GM12878 (cell line): Measurements from ENCODE around the gene ATP6V1G2. TPM values are rescaled to one million over a fixed set of nuclear protein-coding genes. Genes with fewer than 3 reads are reported as not detected.

ENCODE experiments used
- CBX5 ChIP-seq: sonication (generic); IDR thresholded peaks from 2 replicates; pipeline ENCODE4 v1.6.1; 2016; ENCODE audit warnings: low read depth, moderate library complexity, mild to moderate bottlenecking, inconsistent platforms
- CTCF ChIP-seq, 3 experiments: IDR thresholded peaks in 2 of 3; conservative IDR thresholded peaks in 1 of 3; 2 replicates each; pipeline ENCODE4 v1.5.1; 2011; ENCODE audit warnings: low read depth in 3 of 3, low read length in 3 of 3, mild to moderate bottlenecking in 3 of 3, control low read depth in 2 of 3, moderate library complexity in 2 of 3, inconsistent platforms in 1 of 3, mixed read lengths in 1 of 3; ENCODE audit not compliant: control insufficient read depth in 2 of 3, insufficient read depth in 1 of 3; ENCODE audit errors: extremely low read depth in 1 of 3
- CUX1 ChIP-seq: IDR thresholded peaks from 2 replicates; pipeline ENCODE4 v1.6.1; 2012; ENCODE audit warnings: improper control_type of control experiment, low read depth, low read length; ENCODE audit not compliant: insufficient replicate concordance
- DPF2 ChIP-seq: fragments of 450-650 bp; IDR thresholded peaks from 2 replicates; pipeline ENCODE4 v1.6.1; 2017; ENCODE audit warnings: mild to moderate bottlenecking
- ELK1 ChIP-seq: IDR thresholded peaks from 2 replicates; pipeline ENCODE4 v1.6.1; 2012; ENCODE audit warnings: low read depth, low read length, improper control_type of control experiment
- HDAC2 ChIP-seq: fragments of 200-600 bp; sonication (generic); IDR thresholded peaks from 2 replicates; pipeline ENCODE4 v1.6.1; 2017
- KDM1A ChIP-seq: fragments of 200-600 bp; sonication (generic); IDR thresholded peaks from 2 replicates; pipeline ENCODE4 v1.6.1; 2016; ENCODE audit warnings: borderline replicate concordance
- NR2C1 ChIP-seq: fragments of 450-650 bp; IDR thresholded peaks from 2 replicates; pipeline ENCODE4 v1.6.1; 2017; ENCODE audit warnings: antibody characterized with exemption, mild to moderate bottlenecking, moderate library complexity
- POLR2AphosphoS5 ChIP-seq: IDR thresholded peaks from 2 replicates; pipeline ENCODE4 v1.6.1; 2011; ENCODE audit warnings: mild to moderate bottlenecking, low read length, inconsistent platforms
- RAD51 ChIP-seq: fragments of 450-650 bp; IDR thresholded peaks from 2 replicates; pipeline ENCODE4 v1.6.1; 2016; ENCODE audit warnings: moderate library complexity, mild to moderate bottlenecking, inconsistent platforms
- SIX5 ChIP-seq: IDR thresholded peaks from 2 replicates; pipeline ENCODE4 v1.6.1; 2011; ENCODE audit warnings: mild to moderate bottlenecking, low read depth, low read length, moderate library complexity; ENCODE audit not compliant: severe bottlenecking
- SMAD5 ChIP-seq: IDR thresholded peaks from 2 replicates; pipeline ENCODE4 v1.6.1; 2016; ENCODE audit warnings: antibody characterized with exemption, low read depth
- SMARCA5 ChIP-seq: fragments of 450-650 bp; IDR thresholded peaks from 2 replicates; pipeline ENCODE4 v1.6.1; 2017; ENCODE audit warnings: mild to moderate bottlenecking
- SREBF2 ChIP-seq: IDR thresholded peaks from 2 replicates; pipeline ENCODE4 v1.6.1; 2012; ENCODE audit warnings: mild to moderate bottlenecking, low read length
- SRF ChIP-seq, 2 experiments: IDR thresholded peaks; 2 replicates each; pipeline ENCODE4 v1.6.1; 2011; ENCODE audit warnings: low read depth in 2 of 2, low read length in 2 of 2, mild to moderate bottlenecking in 1 of 2, moderate library complexity in 1 of 2
- TCF3 ChIP-seq: IDR thresholded peaks from 2 replicates; pipeline ENCODE4 v1.6.1; 2012; ENCODE audit warnings: low read depth, mild to moderate bottlenecking, low read length, borderline replicate concordance; ENCODE audit not compliant: insufficient read depth
- YY1 ChIP-seq: IDR thresholded peaks from 2 replicates; pipeline ENCODE4 v1.6.1; 2011; ENCODE audit warnings: low read depth, mild to moderate bottlenecking, low read length
- ZBTB11 ChIP-seq: fragments of 450-650 bp; formaldehyde crosslinking; IDR thresholded peaks from 2 replicates; pipeline ENCODE4 v1.5.0; 2022; ENCODE audit warnings: mild to moderate bottlenecking, missing genetic modification characterization
- ZNF24 ChIP-seq: fragments of 450-650 bp; IDR thresholded peaks from 2 replicates; pipeline ENCODE4 v1.6.1; 2017; ENCODE audit warnings: antibody characterized with exemption, mild to moderate bottlenecking
- polyA plus RNA-seq, 11 experiments: library from polyadenylated mRNA; depleted of rRNA in 4 of 11; unstranded in 6 of 11; stranded (reverse) in 5 of 11; fragments of >200 nt; fragmentation: Nextera tagmentation in 4 of 11; fragmentation: Illumina TruSeq in 1 of 11; extraction: Ambion mirVana in 4 of 11; extraction: Trizol in 1 of 11; gene quantifications; 1 replicate in 1 of 11; 2 replicates in 10 of 11; pipeline versions ENCODE4 v1.2.1 to v1.2.3, GENCODE V29; 2011 to 2016; ENCODE audit warnings: inconsistent platforms in 2 of 11, missing spikeins in 2 of 11, low read depth in 1 of 11
- total RNA-seq, 4 experiments: library from RNA; depleted of rRNA in 3 of 4; stranded (reverse); fragments of >200 nt in 3 of 4; fragmentation: Illumina TruSeq in 1 of 4; extraction: Trizol in 1 of 4; gene quantifications; 2 replicates each; pipeline versions ENCODE4 v1.2.1 to v1.2.3, GENCODE V29; 2013 to 2021

Gene ATP6V1G2
- total and polyA plus RNA-seq, 10 of the 15 experiments (the other 5 are each of a cell fraction or from before 2014, with no cell fraction given), result 0.45 to 8.9 (median 2.8) TPM

- TF ChIP-seq CUX1 (no peak), RAD51 (no peak), SMAD5 (no peak), SRF (IDR thresholded peaks at IDR 0.05; ENCODE audit: low read depth in 2 of 2, low read length in 2 of 2) (peak in 1 of 2 experiments; percentile 48; a peak in 1 of 4 replicates), ZBTB11 (CRISPR knock-in tag) (no peak), HDAC2 (no peak), SMARCA5 (no peak; the same call in none of the 2 replicates), TCF3 (peak; percentile 75), POLR2AphosphoS5 (peak; percentile 52), ZNF24 (no peak), KDM1A (no peak), CBX5 (no peak), SIX5 (no peak), YY1 (peak; percentile 46; the same call in 1 of the 2 replicates), SREBF2 (no peak), NR2C1 (peak; percentile 29; the same call in 1 of the 2 replicates), DPF2 (peak; percentile 78), CTCF (IDR thresholded peaks at IDR 0.05 in 2 of 3, conservative IDR thresholded peaks at IDR 0.05 in 1 of 3; ENCODE audit: control insufficient read depth in 2 of 3, extremely low read depth in 1 of 3, insufficient read depth in 1 of 3, low read depth in 3 of 3, low read length in 3 of 3) (0 out of 6 replicates have a peak, but pooled peaks of 1 of the 3 experiments have one; percentile 2), ELK1 (no peak)
Measured at GRCh38 chr6:31559958-31560696, 13.7 kb upstream of the ATP6V1G2 start (continued).
